K562 (cell line): Measurements from ENCODE around the gene DRC1. TPM values are rescaled to one million over a fixed set of nuclear protein-coding genes. Genes with fewer than 3 reads are reported as not detected.

Source experiments
- GATAD2B ChIP-seq: fragments of 450-650 bp; IDR thresholded peaks from 2 replicates; pipeline ENCODE4 v1.6.1; 2017; ENCODE audit warnings: mild to moderate bottlenecking, borderline replicate concordance
- HMGN3 ChIP-seq: IDR thresholded peaks from 2 replicates; pipeline ENCODE4 v1.6.1; 2011; ENCODE audit warnings: borderline replicate concordance, low read depth, mild to moderate bottlenecking, mixed read lengths, low read length; ENCODE audit not compliant: insufficient read length; ENCODE audit errors: extremely low read depth
- ID3 ChIP-seq, 2 experiments: fragments of 250-450 bp in 1 of 2; fragments of 450-650 bp in 1 of 2; sonication (Bioruptor Pico) in 1 of 2; IDR thresholded peaks; 2 replicates each; pipeline versions ENCODE4 v1.6.1 to v1.8.0; 2016 to 2021; ENCODE audit warnings: mild to moderate bottlenecking in 2 of 2, moderate library complexity in 2 of 2, missing compliant biosample characterization in 1 of 2, missing genetic modification characterization in 1 of 2
- L3MBTL2 ChIP-seq: fragments of 450-650 bp; IDR thresholded peaks from 2 replicates; pipeline ENCODE4 v1.6.1; 2016; ENCODE audit warnings: mild to moderate bottlenecking, moderate library complexity
- LCOR ChIP-seq: sonication (generic); formaldehyde crosslinking; IDR thresholded peaks from 2 replicates; pipeline ENCODE4 v1.8.0; 2022; ENCODE audit warnings: mild to moderate bottlenecking, missing genetic modification reagents
- NR4A1 ChIP-seq, 2 experiments: fragments of 250-450 bp in 1 of 2; fragments of 450-650 bp in 1 of 2; sonication (Bioruptor Pico) in 1 of 2; IDR thresholded peaks; 2 replicates each; pipeline versions ENCODE4 v1.4.0 to v1.6.1; 2016 to 2020; ENCODE audit warnings: mild to moderate bottlenecking in 2 of 2, missing compliant biosample characterization in 1 of 2, missing genetic modification characterization in 1 of 2, moderate library complexity in 1 of 2
- POLR2A ChIP-seq: fragments of 450-650 bp; conservative IDR thresholded peaks from 2 replicates; pipeline ENCODE4 v1.6.1; 2016
- SFPQ ChIP-seq: fragments of 200-400 bp; formaldehyde crosslinking; IDR thresholded peaks from 2 replicates; pipeline ENCODE4 v1.6.1; 2017; ENCODE audit warnings: mild to moderate bottlenecking, low read depth, low read length, moderate library complexity
- SMARCE1 ChIP-seq: fragments of 450-650 bp; IDR thresholded peaks from 2 replicates; pipeline ENCODE4 v1.7.1; 2016; ENCODE audit warnings: mild to moderate bottlenecking
- SNRNP70 ChIP-seq: fragments of 200-400 bp; formaldehyde crosslinking; optimal IDR thresholded peaks from 2 replicates; pipeline ENCODE3; 2017; ENCODE audit warnings: low read depth, low read length
- TAL1 ChIP-seq: fragments of 450-650 bp; IDR thresholded peaks from 2 replicates; pipeline ENCODE4 v1.6.1; 2016; ENCODE audit warnings: mild to moderate bottlenecking
- TGIF2 ChIP-seq: sonication (generic); formaldehyde crosslinking; IDR thresholded peaks from 2 replicates; pipeline ENCODE4 v1.8.1; 2022; ENCODE audit warnings: mild to moderate bottlenecking, missing genetic modification reagents, moderate library complexity
- ZNF384 ChIP-seq: IDR thresholded peaks from 2 replicates; pipeline ENCODE4 v1.6.1; 2012; ENCODE audit warnings: low read depth, low read length, improper control_type of control experiment
- ZNF77 ChIP-seq: fragments of 250-450 bp; sonication (Bioruptor Pico); IDR thresholded peaks from 2 replicates; pipeline ENCODE4 v1.5.0; 2020
- polyA plus RNA-seq, 8 experiments: library from polyadenylated mRNA; depleted of rRNA in 4 of 8; stranded (reverse) in 5 of 8; unstranded in 3 of 8; fragments of >200 nt; fragmentation: Nextera tagmentation in 2 of 8; fragmentation: Illumina TruSeq in 1 of 8; extraction: Ambion mirVana in 2 of 8; extraction: Trizol in 1 of 8; gene quantifications; 2 replicates each; pipeline versions ENCODE4 v1.2.1 to v1.2.3, GENCODE V29; 2011 to 2014; ENCODE audit warnings: inconsistent platforms in 1 of 8, missing spikeins in 1 of 8
- total RNA-seq, 7 experiments: library from RNA; depleted of rRNA in 6 of 7; stranded (reverse); fragments of >200 nt in 6 of 7; fragmentation: Illumina TruSeq in 2 of 7; extraction: Trizol in 2 of 7; gene quantifications; 2 replicates each; pipeline versions ENCODE4 v1.2.1 to v1.2.3, GENCODE V29; 2011 to 2021; ENCODE audit warnings: low replicate concordance in 1 of 7
- TF ChIP-seq, protein P1 (sequence below): IDR thresholded peaks from 2 replicates; pipeline ENCODE4 v1.6.1; 2011; ENCODE audit warnings: borderline replicate concordance, low read depth, mild to moderate bottlenecking, moderate library complexity, low read length; ENCODE audit not compliant: insufficient read depth, poor library complexity, severe bottlenecking
- TF ChIP-seq, protein P2 (sequence below): fragments of 450-650 bp; conservative IDR thresholded peaks from 2 replicates; pipeline ENCODE4 v1.6.1; 2016; ENCODE audit warnings: missing genetic modification characterization, low read depth, mild to moderate bottlenecking, missing compliant biosample characterization, moderate library complexity
- TF ChIP-seq, protein P3 (sequence below), 2 experiments: fragments of 450-650 bp; IDR thresholded peaks; 2 replicates each; pipeline ENCODE4 v1.6.1; 2018; ENCODE audit warnings: mild to moderate bottlenecking in 2 of 2, low read depth in 1 of 2; ENCODE audit not compliant: partially characterized antibody in 2 of 2

Gene DRC1
- total and polyA plus RNA-seq, 9 of the 15 experiments (the other 6 are each of a cell fraction or from before 2014, with no cell fraction given), result 0.07 to 0.10 TPM; not detected in 7

GRCh38 chr2:26412091-26412673 is 10.5 kb downstream of the DRC1 start (continued):
- TF ChIP-seq, protein P1, sequence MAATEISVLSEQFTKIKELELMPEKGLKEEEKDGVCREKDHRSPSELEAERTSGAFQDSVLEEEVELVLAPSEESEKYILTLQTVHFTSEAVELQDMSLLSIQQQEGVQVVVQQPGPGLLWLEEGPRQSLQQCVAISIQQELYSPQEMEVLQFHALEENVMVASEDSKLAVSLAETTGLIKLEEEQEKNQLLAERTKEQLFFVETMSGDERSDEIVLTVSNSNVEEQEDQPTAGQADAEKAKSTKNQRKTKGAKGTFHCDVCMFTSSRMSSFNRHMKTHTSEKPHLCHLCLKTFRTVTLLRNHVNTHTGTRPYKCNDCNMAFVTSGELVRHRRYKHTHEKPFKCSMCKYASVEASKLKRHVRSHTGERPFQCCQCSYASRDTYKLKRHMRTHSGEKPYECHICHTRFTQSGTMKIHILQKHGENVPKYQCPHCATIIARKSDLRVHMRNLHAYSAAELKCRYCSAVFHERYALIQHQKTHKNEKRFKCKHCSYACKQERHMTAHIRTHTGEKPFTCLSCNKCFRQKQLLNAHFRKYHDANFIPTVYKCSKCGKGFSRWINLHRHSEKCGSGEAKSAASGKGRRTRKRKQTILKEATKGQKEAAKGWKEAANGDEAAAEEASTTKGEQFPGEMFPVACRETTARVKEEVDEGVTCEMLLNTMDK, result no peak
- TF ChIP-seq TAL1 (no peak; the same call in 1 of the 2 replicates), LCOR (CRISPR knock-in tag) (peak; percentile 58; the same call in 1 of the 2 replicates), ZNF384 (no peak), L3MBTL2 (peak; percentile 52; the same call in 1 of the 2 replicates), POLR2A (peak; percentile 87), TGIF2 (no peak), ID3 (CRISPR knock-in tag; IDR thresholded peaks at IDR 0.05) (no peak), ID3 (tag; IDR thresholded peaks at IDR 0.05) (peak; percentile 47; the same call in 1 of the 2 replicates), SFPQ (no peak), SNRNP70 (no peak), HMGN3 (peak; percentile 24), NR4A1 (CRISPR knock-in tag; IDR thresholded peaks at IDR 0.05) (no peak), NR4A1 (tag; IDR thresholded peaks at IDR 0.05) (no peak), SMARCE1 (peak; percentile 96), ZNF77 (CRISPR knock-in tag) (no peak), GATAD2B (peak; percentile 85; the same call in 1 of the 2 replicates)
- TF ChIP-seq, protein P2, sequence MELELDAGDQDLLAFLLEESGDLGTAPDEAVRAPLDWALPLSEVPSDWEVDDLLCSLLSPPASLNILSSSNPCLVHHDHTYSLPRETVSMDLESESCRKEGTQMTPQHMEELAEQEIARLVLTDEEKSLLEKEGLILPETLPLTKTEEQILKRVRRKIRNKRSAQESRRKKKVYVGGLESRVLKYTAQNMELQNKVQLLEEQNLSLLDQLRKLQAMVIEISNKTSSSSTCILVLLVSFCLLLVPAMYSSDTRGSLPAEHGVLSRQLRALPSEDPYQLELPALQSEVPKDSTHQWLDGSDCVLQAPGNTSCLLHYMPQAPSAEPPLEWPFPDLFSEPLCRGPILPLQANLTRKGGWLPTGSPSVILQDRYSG, result peak; percentile 58; the same call in 1 of the 2 replicates
- TF ChIP-seq, protein P3, sequence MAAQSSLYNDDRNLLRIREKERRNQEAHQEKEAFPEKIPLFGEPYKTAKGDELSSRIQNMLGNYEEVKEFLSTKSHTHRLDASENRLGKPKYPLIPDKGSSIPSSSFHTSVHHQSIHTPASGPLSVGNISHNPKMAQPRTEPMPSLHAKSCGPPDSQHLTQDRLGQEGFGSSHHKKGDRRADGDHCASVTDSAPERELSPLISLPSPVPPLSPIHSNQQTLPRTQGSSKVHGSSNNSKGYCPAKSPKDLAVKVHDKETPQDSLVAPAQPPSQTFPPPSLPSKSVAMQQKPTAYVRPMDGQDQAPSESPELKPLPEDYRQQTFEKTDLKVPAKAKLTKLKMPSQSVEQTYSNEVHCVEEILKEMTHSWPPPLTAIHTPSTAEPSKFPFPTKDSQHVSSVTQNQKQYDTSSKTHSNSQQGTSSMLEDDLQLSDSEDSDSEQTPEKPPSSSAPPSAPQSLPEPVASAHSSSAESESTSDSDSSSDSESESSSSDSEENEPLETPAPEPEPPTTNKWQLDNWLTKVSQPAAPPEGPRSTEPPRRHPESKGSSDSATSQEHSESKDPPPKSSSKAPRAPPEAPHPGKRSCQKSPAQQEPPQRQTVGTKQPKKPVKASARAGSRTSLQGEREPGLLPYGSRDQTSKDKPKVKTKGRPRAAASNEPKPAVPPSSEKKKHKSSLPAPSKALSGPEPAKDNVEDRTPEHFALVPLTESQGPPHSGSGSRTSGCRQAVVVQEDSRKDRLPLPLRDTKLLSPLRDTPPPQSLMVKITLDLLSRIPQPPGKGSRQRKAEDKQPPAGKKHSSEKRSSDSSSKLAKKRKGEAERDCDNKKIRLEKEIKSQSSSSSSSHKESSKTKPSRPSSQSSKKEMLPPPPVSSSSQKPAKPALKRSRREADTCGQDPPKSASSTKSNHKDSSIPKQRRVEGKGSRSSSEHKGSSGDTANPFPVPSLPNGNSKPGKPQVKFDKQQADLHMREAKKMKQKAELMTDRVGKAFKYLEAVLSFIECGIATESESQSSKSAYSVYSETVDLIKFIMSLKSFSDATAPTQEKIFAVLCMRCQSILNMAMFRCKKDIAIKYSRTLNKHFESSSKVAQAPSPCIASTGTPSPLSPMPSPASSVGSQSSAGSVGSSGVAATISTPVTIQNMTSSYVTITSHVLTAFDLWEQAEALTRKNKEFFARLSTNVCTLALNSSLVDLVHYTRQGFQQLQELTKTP (IDR thresholded peaks at IDR 0.05; ENCODE audit: low read depth in 1 of 2, partially characterized antibody in 2 of 2), result peak in 1 of 2 experiments; percentile 43
